ENCODE measurements around the gene ALMS1. TPM values are rescaled to one million over a fixed set of nuclear protein-coding genes. Genes with fewer than 3 reads are reported as not detected.

ALMS1 gene
- total and polyA plus RNA-seq, 2 donors (not counting 3 experiments of a cell fraction or from before 2014, with no cell fraction given): 5.7 to 15.4 TPM

- Histone ChIP-seq H3K79me2 (ENCODE audit: control insufficient read depth, insufficient read depth, low read length) (no peaks in the 10 kb centered on the region), H3K9ac (replicated peaks; ENCODE audit: extremely low read depth, insufficient read depth, low read length) (no peak overlapping the region), H3K4me2 (ENCODE audit: insufficient read depth, low read length) (no peak overlapping the region), H3K4me1 (ENCODE audit: control insufficient read depth, extremely low read depth, insufficient read depth, low read length) (no peaks in the 10 kb centered on the region), H2AFZ (ENCODE audit: low read depth, low read length) (no peak overlapping the region), H3K36me3 (ENCODE audit: control insufficient read depth in 2 of 2, extremely low read depth in 1 of 2, insufficient read depth in 2 of 2, low read length in 2 of 2) (no peaks in the 10 kb centered on the region), H4K20me1 (replicated peaks; ENCODE audit: control insufficient read depth, extremely low read depth, insufficient read depth, low read length) (no peaks in the 10 kb centered on the region), H3K27ac (ENCODE audit: insufficient read depth, low read depth, low read length) (no peak overlapping the region), H3K4me3 (replicated peaks in 1 of 3; ENCODE audit: insufficient read depth in 1 of 3, low read depth in 1 of 3, low read length in 3 of 3) (no peak overlapping the region), H3K27me3 (ENCODE audit: control insufficient read depth in 2 of 2, insufficient read depth in 2 of 2, low read length in 2 of 2) (no peaks in the 10 kb centered on the region), H3K9me3 (replicated peaks; ENCODE audit: control insufficient read depth, insufficient read depth, low read length) (no peaks in the 10 kb centered on the region), H3K9me1 (replicated peaks; ENCODE audit: control insufficient read depth, extremely low read depth, insufficient read depth, low read length) (no peaks in the 10 kb centered on the region)
- no peak for DNase-seq (ENCODE audit: low read depth, low spot score)
- ChIA-PET CTCF (no interaction called here), POLR2A (no interaction called here)
- intact Hi-C loops (cut with micrococcal nuclease): no loop called here
- peak; percentile 8 for FAIRE-seq
- TF ChIP-seq MAX (IDR thresholded peaks at IDR 0.05; ENCODE audit: insufficient read depth, insufficient read length) (no peak), JUN (IDR thresholded peaks at IDR 0.05; ENCODE audit: borderline replicate concordance, insufficient read depth, insufficient read length, low read depth) (no peak), FOS (IDR thresholded peaks at IDR 0.05; ENCODE audit: borderline replicate concordance, insufficient read depth, low read length) (no peak), GATA2 (IDR thresholded peaks at IDR 0.05; ENCODE audit: insufficient read depth, insufficient read length, low read depth, low read length) (no peak), EZH2 (IDR thresholded peaks at IDR 0.05; ENCODE audit: borderline replicate concordance, low read depth, low read length, severe bottlenecking) (no peak), CTCF (IDR thresholded peaks at IDR 0.05; ENCODE audit: extremely low read depth in 1 of 2, insufficient read depth in 1 of 2, low read depth in 1 of 2, low read length in 2 of 2) (no peak), POLR2AphosphoS5 (IDR thresholded peaks at IDR 0.05; ENCODE audit: insufficient read depth, low read depth, low read length) (no peak), POLR2A (IDR thresholded peaks at IDR 0.05; ENCODE audit: low read depth, low read length) (no peak), MYC (IDR thresholded peaks at IDR 0.05; ENCODE audit: low read depth, low read length) (no peak)
- no TSS peak for BruUV-seq (replicated peaks)
- dilution Hi-C loops (cut with MboI; ENCODE audit: extremely low pct_ligation_motif_present, low sequenced_read_pairs): no loop called here
Observed at GRCh38 chr2:73516033-73516432, 130.4 kb downstream of the ALMS1 start.
